ENCODE results near the gene PRKCB.
"Not testable (repeated sequence)": the region's sequence is repeated elsewhere in the genome, so short reads cannot be mapped to it uniquely, and the experiment has no call there.

The PRKCB gene

GRCh38 chr16:24138575-24138974, 302.8 kb downstream of the PRKCB start:
- DNase-seq = no peak

DNA sequence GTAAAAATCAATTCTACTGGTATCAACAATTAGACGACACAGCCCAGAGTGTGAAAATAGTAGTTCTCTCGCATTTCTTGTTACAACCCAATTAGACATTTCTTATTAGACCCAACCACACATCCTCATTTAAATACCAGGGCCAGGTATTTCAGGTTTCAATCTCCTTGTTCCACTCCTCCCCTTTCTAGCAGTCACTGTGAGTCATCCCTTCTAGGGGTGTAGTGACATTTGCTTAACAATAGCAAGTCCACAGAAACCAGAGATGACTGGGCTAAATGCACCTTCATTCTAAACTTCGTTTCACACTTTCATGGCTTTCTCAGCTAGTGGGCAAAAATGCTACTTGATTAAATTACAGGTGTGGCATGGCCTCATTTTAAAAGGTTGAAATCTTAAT, 303.5 kb downstream of the PRKCB start:
- DNase-seq = no peak

GRCh38 chr16:24140730-24141129, 304.9 kb downstream of the PRKCB start:
- no peak for DNase-seq

- no peak for DNase-seq
These were observed 305.7 kb downstream of the PRKCB start for GRCh38 chr16:24141466-24141865.

DNA sequence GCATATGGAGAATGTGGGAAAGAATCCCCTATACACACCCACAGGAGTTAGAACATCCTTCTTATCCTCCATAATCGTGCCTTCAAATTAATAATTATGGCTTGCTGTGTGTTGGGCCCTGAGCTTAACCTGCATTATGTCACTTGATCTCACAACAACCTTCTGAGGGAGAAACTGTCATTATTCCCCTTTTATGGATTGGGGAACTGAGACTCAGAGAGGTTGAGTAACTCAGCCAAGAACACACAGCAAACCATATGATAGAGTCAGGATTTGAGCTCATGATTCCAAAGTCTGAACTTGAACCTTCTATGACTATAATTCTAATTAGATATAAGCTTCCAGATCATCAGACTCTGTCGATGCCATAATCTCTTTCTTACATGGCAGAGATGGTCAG, 306.1 kb downstream of the PRKCB start:
- no peak for DNase-seq

GRCh38 chr16:24145927-24146326, 310.1 kb downstream of the PRKCB start:
- no peak for DNase-seq

GRCh38 chr16:24146518-24146917, 310.7 kb downstream of the PRKCB start:
- DNase-seq = no peak

DNA sequence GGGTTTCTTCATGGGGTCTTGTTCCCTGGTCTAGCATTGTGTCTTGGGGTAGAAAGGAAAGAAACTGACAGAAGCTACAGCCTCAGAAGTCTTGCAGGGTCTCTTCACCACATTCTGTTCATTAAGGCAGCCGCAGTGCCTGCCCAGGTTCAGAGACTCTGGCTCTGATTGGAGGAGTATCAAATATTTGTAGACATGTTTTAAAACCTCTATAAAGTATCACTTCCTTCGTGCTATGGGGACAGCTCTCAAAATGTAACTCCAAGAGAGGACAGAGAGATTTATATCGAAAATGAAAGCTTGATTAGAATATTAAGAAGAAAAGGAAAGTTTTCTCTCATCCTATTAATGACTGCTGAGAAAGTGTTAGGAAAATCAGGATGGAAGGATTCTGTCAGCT, 313.3 kb downstream of the PRKCB start:
- no peak for DNase-seq

DNA sequence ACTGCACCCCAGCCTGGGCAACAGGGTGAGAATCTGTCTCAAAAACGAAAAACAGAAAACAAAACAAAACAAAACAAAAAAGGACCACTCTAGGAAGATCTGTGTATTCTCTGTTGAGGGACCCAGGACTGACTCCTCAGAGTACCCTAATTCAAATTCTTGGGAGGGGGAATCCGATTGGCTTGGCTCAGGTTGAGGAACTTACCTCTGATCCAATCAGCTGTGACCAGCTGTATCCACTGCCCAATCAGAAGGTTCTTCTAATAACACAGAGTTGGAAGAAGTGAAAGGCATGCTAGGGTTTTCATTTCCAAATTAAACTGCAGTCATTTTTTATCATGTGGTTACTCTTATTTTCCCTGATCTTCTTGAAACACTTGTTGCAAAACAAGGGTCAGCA, 314.5 kb downstream of the PRKCB start:
- DNase-seq = no peak

GRCh38 chr16:24151482-24151939, 315.7 kb downstream of the PRKCB start:
- peak in 1 of 2 experiments; percentile 32 for DNase-seq

DNA sequence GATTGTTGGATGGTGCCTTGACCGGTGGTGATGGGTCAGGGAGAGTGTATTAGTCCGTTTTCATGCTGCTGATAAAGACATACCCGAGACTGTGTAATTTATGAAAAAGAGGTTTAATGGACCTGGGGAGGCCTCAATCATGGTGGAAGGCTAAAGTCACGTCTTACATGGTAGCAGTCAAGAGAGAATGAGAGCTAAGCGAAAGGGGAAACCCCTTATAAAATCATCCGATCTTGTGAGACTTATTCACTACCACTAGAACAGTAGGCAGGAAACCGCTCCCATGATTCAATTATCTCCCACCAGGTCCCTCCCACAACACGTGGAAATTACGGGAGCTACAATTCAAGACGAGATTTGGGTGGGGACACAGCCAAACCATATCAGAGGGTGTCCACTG, 316.3 kb downstream of the PRKCB start:
- not testable (repeated sequence) for DNase-seq

GRCh38 chr16:24152826-24153225, 317.0 kb downstream of the PRKCB start:
- no peak for DNase-seq

DNA sequence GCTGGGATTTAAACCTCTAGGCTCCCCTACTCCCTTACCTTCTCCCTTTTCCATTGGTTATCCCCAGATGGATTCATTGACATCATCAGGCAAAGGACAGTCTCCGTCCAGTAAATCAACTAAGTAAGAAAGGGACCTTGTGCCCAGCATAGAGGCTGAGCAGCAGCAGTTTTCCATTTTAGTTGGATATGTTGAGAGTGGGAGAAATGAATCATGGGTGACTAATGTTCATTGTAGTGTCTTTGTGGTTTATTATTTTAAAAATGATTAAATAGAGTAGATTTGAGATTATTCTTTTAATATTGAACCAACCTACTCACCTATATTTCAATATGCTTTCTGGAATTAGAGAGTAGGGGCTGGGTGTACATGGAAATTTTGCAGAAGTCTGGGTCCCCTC, 321.0 kb downstream of the PRKCB start:
- DNase-seq = no peak

DNA sequence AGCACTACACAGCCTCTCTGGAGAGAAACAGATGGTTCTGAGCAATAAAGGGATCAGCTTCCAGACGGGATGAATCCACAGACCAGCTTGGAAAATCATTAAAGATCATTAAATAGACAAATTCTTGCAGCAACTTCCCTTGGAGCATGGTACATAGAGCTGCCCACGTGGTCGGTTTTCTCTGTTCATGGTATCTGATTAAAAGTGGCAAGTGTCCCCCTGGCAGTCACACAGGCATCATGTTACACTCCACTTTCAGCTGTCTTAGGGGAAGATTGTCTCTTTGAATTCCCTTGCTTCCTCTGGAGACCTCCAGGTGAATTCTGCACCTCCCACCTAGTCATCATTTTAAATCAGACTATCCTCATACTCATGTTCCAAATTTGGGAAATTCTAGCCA, 328.2 kb downstream of the PRKCB start:
- DNase-seq = no peak

DNA sequence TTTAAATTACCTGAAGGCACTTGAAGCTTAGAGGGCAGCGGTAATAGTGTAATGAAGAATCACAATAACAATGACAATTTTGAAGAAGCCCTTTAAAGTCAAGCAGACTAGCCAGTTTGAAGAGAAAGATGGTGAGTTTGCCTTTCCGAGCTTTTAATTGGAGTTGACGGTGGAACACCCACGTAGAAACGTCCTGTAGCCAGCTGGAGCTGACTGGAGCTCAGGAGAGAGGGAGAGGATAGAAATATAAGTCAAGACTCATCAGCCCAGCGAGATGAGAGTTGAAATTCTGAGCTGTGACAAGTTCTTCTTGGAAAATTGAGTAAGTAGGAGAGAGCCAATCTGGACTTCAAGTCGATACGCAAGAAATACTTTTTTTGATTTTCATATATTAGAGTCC, 328.6 kb downstream of the PRKCB start:
- no peak for DNase-seq

GRCh38 chr16:24165273-24165672, 329.5 kb downstream of the PRKCB start:
- no peak for DNase-seq

DNA sequence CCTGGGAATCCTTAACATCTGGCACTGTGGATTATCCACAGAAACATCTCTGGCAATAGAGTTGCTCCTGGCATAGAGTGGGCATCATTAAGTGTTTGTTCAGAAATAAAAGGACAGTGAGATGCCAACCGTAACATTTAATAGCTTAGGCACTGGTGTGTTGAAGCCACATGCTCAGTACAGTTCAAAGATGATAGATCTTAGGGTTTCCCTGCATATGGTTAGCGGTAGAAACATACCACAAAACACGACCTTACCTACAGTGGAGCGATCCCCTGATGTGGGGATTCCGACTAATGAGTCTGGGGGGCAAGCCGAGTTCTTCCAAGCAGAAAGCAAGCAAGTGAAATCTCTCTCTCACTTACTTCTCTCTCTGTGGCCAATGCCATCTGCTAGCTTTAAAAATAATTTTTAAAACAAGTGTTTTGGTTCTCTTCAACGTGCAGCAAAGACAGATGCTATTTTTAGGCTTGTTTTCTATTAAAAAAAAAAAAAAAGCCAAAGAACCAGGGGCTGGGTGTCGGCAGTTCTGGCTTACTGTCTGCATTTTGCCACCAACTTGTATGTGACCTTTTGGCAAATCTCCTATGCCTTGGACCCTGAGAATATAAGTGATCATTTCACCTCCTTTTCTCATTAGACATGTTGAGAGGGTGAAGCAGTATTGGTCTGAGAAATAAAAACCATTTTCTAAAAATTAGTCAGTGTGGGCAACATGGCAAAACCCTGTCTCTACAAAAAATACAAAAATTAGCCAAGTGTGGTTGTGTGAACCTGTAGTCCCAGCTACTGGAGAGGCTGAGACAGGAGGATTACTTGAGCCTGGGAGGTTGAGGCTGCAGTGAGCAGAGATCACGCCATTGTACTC, 331.1 kb downstream of the PRKCB start:
- DNase-seq = no peak

GRCh38 chr16:24168856-24169255, 333.1 kb downstream of the PRKCB start:
- no peak for DNase-seq

DNA sequence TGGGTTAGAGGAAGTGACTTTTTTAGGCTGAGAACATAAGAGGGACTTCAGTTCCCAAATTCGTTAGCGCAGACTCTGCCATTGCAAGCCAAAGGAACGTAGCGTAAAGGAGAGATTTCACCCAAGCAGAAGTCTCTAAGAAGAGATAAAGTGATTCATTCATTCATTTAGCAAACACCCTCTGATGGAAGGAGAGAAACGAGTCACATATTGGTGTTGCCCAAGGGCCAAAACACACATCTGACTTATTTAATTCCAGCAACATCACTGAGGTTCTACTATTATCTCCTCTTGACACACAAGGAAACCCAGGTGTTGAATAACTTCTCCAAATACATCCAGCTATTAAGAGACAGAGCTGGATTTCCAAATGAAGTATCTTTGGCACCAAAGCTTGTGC, 334.6 kb downstream of the PRKCB start:
- DNase-seq = no peak

- DNase-seq = no peak
These were observed 338.7 kb downstream of the PRKCB start for GRCh38 chr16:24174504-24174903.

DNA sequence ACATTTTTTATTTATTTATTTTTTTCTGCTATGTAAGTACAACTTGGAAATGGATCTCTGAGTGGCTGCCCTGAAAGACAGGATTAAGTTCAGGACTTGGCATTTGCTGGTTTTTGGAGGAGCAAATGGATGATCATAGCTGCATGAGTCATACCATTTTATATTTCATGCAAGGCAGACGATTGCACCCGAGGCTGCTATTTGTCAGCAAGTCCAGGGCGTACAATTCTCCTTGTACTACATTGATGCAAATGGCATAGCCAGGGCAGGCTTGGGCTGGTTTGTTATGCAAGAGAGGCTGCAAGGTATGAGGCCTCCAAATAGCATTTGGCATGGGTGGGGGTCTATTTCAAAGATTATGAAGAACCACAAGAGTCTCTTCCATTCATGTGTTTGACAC, 339.2 kb downstream of the PRKCB start:
- no peak for DNase-seq

DNA sequence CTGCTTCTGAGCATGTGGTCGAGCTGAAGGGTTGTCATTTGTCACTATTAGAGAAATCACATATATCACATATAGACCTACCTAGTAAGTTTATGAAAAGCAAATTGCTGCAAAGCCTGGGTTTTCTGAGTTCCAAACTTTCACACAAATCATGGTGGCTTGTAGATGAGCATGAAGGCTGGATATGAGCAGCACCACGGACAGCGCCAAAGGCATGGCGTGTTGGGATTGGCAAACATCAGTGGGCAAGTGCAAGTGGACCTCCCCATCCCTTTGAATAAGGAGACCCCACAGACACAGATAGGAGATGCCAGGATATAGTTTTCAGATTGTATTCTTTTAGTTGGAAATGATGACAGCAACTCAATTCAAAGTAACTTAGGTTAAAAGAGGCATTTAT, 342.7 kb downstream of the PRKCB start:
- no peak for DNase-seq

- DNase-seq = no peak
These were observed 344.7 kb downstream of the PRKCB start for GRCh38 chr16:24180451-24180850.

DNA sequence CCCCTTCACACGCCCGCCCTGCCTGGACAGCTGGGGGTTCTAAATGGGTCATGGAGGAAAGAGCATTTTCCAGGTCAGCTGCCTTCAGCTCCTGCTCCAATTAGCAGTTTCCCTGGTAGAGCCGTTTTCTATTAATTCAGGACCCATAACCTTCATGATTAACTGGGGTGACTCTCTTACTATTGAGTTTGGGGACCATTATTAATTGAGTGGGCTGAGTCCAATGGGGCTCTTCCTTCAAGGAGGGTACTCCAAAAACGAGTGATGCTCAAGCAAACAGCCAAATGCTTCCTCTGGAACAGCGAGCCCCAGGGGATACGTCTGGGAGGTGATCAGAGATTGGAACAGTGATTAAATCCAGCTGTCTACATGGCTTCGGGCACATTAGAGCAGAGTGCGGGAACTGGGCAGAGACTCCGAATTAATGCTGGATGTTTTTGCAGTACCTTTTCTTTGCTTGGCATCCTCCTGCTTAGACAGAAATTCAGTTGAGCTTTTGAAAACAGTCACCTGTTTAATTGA, 352.3 kb downstream of the PRKCB start:
- no peak for DNase-seq

All from activated T-cell treated with anti-CD3 and anti-CD28 coated beads, Interleukin-2, amount 50 U/mL, for 48 hours (primary cell).